Fibroblast of skin of left biceps (primary cell): ENCODE measurements around the gene TUBB4A.

ENCODE experiments used
- DNase-seq, 2 experiments: peaks; one replicate each; pipeline ENCODE4 v3.0.0-alpha.2; 2013; ENCODE audit warnings: low read depth in 2 of 2

The TUBB4A gene

DNA sequence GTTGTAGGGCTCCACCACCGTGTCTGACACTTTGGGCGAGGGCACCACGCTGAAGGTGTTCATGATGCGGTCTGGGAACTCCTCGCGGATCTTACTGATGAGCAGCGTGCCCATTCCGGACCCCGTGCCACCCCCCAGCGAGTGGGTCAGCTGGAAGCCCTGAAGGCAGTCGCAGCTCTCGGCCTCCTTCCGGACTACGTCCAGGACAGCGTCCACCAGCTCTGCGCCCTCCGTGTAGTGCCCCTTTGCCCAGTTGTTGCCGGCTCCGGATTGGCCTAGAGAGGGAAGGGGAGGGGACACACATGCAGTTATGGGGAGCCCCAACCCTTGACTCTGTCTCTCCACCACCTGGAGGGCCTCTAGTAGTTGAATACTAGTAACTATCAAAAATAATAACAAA is 6.2 kb downstream of the TUBB4A start:
- no peak for DNase-seq

- DNase-seq: no peak
These were observed 7.6 kb downstream of the TUBB4A start for GRCh38 chr19:6494438-6495036.

DNA sequence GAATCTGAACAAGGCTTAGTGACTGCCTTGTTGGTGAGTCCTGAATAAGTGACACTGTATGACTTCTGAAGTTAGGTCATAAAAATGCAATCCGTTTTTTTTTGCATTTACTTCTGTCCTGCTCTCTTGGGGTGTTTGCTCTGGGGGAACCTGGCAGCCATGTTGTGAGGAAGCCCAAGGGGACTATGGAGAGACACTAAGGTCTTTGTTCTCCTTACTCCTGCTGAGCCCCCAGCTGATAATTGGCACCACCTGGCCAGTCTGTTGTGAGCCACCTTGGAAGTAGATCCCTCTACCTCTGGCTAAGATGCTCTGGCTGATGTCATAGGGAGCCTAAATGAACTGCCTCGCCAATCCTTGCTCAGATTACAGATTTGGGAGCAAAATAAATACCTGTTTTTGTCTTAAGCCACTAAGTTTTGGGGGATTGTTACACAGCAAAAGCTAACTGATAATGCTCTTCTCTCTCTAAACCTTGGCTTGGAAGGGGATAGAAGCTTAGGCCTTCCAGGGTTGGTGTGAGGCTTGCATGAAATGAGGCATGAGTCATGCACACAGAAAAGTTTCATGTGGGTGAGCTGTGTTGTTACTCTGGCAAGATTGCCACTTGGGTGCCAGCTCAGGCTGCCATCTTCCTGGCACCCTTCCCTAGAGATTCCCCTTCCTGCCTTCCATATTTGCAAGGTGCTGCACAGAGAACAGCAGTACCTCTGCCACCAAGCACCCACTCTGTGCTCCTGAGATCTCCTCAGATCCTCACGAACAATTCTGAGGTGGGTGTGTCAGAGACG is 10.1 kb downstream of the TUBB4A start:
- DNase-seq: no peak

- DNase-seq: no peak
These were observed 12.0 kb downstream of the TUBB4A start for GRCh38 chr19:6490134-6490533.

DNA sequence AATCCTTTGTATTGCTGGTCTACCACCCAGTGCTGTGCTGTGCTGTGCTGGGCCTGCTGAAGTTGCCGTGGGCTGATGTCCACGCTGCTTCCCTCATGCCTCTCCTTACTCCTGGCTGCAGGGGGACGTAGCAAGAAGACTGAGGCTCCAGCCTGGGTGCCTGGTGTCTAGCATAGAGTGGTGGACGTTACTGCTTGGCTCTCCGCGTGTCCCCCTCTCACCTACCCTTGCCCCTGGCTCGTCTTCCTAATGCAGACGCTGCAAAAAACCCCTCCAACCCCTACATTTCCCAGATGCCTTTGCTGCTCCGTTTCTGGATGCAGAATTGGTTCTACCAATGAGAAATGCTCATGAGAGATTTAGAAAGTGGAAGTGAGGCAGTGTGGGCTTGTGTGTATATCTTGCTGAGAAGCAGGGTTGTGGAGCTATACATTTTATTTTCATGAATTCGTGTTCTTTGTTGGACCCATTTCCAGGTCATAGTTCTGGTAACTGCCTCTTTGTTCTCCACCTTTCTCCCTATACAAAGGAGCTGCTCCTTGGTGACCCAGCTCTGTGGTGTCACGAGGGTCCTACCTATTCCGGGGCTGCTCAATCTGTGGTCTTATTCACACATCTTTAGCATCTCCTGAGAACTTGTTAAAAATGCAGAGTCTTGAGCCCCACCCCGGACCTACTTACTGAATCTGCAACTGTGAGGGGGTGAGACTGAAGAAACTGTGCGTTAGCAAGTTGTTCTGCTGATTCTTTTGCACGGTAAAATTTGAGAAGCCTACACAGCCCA is 12.6 kb downstream of the TUBB4A start:
- DNase-seq: no peak

- DNase-seq: no peak
These were observed 17.3 kb downstream of the TUBB4A start for GRCh38 chr19:6484831-6485230.

- no peak for DNase-seq
These were observed 17.9 kb downstream of the TUBB4A start for GRCh38 chr19:6484230-6484629.

DNA sequence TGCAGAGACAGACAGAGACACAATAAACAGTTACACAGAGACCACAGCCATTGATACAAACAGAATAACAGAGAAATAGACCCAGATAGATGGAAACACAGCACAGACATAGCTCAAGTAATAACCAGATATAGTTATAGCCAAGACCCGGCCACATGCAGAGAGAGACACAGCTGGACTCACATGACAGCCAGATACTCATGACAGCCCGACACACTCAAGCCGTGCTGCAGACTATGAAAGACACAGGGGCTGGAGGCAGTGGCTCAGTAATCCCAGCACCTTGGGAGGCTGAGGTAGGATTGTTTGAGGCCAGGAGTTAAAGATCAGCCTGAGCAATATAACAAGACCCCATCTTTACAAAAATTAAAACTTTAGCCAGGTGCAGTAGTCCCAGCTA is 18.9 kb downstream of the TUBB4A start:
- no peak for DNase-seq

GRCh38 chr19:6482343-6482686 is 19.8 kb downstream of the TUBB4A start:
- no peak for DNase-seq

DNA sequence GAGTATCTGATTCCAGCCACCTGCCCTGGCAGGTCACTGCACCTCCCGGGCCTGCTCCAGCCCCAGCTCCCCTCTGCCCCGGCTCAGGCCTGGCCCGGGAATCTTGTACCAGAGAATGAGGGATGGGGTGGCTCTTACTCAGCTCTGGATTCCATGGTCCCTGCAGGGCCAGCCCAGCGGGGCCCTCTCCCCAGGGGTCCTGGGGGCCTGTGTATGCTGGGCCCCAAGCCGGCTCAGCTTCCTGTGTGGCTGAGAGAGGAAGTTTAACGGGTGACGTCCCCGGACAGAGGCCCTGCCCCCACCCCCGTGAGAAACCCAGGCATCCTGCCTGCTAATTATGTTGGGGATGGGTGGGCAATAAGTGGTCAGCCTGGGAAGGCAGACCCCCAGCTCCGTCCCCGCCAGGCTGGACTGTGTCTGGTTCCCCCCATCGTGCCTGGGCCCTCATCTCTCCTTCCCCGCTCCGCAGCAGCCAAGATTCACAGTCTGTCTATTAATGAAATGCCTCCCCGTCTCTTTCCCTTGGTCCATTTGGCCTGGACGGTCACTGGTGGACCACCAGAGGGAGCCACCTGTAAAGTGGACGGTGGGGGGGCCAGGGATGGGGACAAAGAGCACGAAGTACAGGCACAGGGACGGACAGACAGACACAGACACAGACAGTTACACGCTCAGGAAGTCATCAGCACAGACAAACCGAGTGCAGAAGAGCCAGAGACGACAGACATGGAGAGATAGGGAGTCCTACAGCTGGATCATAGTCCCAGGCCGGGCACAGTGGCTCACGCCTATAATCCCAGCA is 20.4 kb downstream of the TUBB4A start, which contains the start of gene DENND1C:
DENND1C (minus strand) TSS at position 247 of the 802 bp plus-strand sequence; CDS start at position 155, 92 bp downstream.
- DNase-seq: no peak

DNA sequence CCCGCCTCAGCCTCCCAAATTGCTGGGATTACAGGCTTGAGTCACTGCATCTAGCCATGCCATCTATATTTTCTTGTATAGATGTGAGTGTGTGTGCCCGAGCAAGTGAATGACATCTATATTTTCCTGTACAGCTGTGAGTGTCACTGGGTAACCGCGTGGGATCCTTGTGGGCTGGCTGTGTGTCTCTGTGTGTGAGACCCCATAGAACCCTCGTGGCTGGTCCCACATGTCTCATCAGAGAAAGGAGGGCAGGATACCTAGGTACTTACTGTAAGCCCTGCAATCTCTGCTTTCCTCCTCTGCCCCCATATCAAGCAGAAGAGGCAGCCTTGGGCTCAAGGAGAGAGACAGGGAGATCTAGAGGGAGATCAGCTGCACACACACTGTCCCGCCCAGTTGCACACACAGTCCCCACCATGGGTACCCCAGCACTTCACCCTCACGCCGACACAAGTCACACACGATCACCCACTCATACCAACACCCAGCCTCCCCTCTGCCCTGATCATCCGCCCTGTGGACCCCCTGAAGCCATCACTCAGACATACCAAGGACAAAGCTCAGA is 21.2 kb downstream of the TUBB4A start:
- no peak for DNase-seq

- no peak for DNase-seq
These were observed 22.2 kb downstream of the TUBB4A start for GRCh38 chr19:6479836-6480398.

- DNase-seq: no peak
These were observed 23.3 kb downstream of the TUBB4A start for GRCh38 chr19:6478815-6479214.

GRCh38 chr19:6476896-6477431 is 25.1 kb downstream of the TUBB4A start:
- DNase-seq: no peak

DNA sequence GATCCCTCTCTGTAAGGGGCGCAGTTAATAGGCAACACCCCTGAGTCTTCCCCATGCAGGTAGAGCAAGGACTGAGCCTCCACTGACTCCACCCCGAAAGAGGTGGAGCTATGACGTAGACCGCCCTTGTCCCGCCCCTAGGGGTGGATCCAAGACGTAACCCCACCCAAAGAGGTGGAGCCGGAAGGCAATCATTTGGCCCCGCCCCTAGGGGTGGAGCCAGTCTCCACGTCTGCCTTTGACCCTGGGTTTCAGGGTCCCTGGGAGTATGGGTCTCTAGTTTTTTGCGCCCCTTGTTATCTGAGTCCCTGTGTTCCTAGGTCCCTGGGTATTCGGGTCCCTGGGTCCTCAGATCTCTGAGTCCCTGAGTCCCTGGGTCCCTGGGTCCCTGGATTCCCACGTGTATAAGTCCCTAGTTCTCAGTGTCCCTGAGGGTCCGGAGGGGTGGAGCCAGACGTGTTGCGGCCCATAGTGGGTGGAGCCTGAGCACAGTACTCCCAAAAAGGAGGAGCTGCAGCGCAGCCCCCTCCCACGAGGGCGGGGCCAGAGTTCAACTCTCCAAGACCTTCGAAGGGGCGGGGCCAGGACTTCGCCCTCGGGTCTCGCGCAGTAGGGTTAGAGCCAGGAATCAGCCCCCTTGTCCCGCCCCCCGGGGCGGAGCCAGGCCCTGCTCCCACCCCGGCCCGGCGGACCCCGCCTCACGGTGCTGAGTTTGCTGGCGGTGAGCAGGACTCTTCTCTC is 25.8 kb downstream of the TUBB4A start:
- DNase-seq: peak; percentile 5 to 9

DNA sequence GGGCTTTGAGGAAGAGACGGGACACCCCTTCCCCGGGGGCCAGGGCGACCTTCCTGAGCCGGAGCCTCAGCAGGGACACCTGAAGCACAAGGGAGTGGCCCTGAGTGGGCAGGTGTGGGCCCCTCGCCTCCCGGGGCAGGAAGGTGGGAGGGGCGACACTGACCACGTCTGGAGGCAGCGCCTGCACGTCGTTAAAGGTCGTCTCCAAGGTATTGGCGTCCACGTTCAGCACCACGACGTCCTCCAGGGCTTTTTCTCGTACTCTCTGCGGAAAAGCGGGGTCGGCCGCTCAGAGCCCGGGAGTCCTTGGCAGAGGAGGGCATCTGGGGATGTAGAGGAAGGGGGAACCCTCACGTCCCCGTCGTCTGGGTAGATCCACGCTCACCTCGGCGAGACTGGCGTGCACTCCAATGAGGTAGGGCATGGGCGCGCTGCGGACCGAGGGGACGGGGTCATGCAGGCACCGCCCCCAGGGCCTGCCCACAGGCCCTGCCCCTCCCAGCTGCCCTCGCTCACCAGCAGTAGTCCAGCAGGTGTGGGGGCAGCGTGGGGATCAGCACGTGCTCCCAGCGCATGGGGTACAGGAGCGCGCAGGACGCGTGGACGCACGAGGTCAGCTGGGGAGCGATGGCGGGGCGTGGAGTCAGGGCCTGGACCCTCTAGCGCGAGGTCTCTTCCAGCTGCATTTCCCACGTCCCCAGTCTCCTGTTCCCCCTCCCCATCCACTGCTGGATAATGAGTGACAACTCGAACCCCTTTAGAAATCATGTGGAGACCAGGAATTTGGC is 26.6 kb downstream of the TUBB4A start:
- DNase-seq: no peak

DNA sequence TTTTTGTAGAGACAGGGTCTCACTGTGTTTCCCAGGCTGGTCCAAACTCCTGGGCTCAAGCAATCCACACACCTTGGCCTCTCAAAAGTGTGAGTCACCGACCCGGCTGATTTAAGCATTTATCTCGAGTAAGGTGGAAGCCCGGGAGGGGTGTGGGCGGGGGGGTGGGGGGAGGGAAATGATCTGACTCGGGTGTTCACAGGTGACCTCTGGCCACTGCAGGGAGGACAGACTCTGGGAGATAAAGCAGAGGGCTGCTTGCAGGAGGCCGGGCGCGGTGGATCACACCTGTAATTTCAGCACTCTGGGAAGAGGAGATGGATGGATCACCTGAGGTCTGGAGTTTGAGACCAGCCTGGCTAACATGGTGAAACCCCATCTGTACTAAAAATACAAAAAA is 28.5 kb downstream of the TUBB4A start:
- no peak for DNase-seq

- no peak for DNase-seq
These were observed 29.4 kb downstream of the TUBB4A start for GRCh38 chr19:6472713-6473112.

DNA sequence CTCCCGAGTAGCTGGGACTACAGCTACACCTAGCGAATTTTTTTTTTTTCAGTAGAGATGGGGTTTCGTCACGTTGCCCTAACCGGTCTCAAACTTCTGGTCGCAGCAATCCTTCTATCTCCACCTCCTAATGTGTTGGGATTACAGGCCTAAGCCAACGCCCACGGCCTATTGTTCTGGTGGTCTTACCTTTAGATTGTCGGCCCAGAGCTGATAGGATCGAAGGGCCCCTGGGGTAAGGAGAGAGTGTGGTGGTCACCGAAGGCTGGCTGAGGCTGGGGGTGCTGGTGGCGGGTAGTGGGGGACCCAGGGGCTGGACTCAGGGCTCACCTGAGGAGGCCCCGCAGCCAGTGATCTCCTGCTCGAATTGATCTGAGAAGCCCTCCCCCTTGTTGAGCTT is 31.0 kb downstream of the TUBB4A start:
- no peak for DNase-seq
